Pancreas (tissue), 10 donors: Measurements from ENCODE around the gene CDC37L1. TPM values are rescaled to one million over a fixed set of nuclear protein-coding genes. Genes with fewer than 3 reads are reported as not detected.

Source experiments
- ATAC-seq, 4 donors: fragments of 200-7000 bp; cut with Tn5 transposase; one replicate each; pipeline versions ENCODE4 v1.8.0 to v1.9.1; 2020; ENCODE audit warnings: mild to moderate bottlenecking in 4 of 4, moderate library complexity in 4 of 4
- DNase-seq, 6 donors: peaks; one replicate each; pipeline ENCODE4 v3.0.0-alpha.2; 2020
- FAIRE-seq: peaks from 2 replicates; lab custom pipeline; 2012; peaks lifted over from hg19 to GRCh38; lab: Jason Lieb, UNC
- H3K27ac ChIP-seq, 4 donors: fragments of 200-600 bp; sonication (generic); 1 replicate in 3 of 4; 2 replicates in 1 of 4; pipeline versions ENCODE4 v1.5.0 to v1.8.0; 2020
- H3K27me3 ChIP-seq, 4 donors: fragments of 200-600 bp; one replicate each; pipeline ENCODE4 v1.8.0; 2021
- H3K36me3 ChIP-seq, 3 donors: fragments of 200-600 bp; sonication (generic) in 1 of 3; one replicate each; pipeline versions ENCODE4 v1.5.0 to v1.8.0; 2020 to 2021
- H3K4me1 ChIP-seq, 3 donors: fragments of 200-600 bp; one replicate each; pipeline ENCODE4 v1.8.0; 2021
- H3K4me3 ChIP-seq, 4 donors: fragments of 200-600 bp; sonication (generic) in 2 of 4; one replicate each; pipeline versions ENCODE4 v1.5.0 to v1.8.0; 2020 to 2021
- H3K9me3 ChIP-seq, 4 donors: fragments of 200-600 bp; one replicate each; pipeline ENCODE4 v1.8.0; 2021
- CTCF ChIP-seq, 4 donors: fragments of 200-600 bp; sonication (generic) in 3 of 4; IDR thresholded peaks; one replicate each; pipeline versions ENCODE4 v1.5.0 to v1.8.0; 2021; ENCODE audit warnings: antibody characterized with exemption in 4 of 4
- WGBS, 2 donors: extraction: QIAGEN DNeasy Blood & Tissue Kit; methylation state at CpG; one replicate each; pipeline ENCODE4 v1.1.7; 2013; 5-methylcytosine and 5-hydroxymethylcytosine counted together
- intact Hi-C, 3 donors: fragments of 100-400 bp; cut with DNase I; formaldehyde crosslinking; loops; one replicate each; pipeline versions ENCODE4 v1.11.1 to v1.14.2; 2022
- polyA plus RNA-seq, 2 donors: library from polyadenylated mRNA; stranded (reverse); fragments of 200-250 nt; gene quantifications; one replicate each; pipeline ENCODE4 v1.2.3, GENCODE V29; 2013
- total RNA-seq, 6 donors: library from RNA; stranded (reverse); fragmentation: NEBNext Ultra II Directional in 4 of 6; extraction: Animal tissue kit (Norgen Biotek cat#: 25700) in 4 of 6; gene quantifications; one replicate each; pipeline versions ENCODE4 v1.2.1 to v1.2.4, GENCODE V29; 2021 to 2023
- donor health status: healthy with polysubstance abuse.
- donor health status: DM: no; HTN: no; CAD: no; lungs with moderate emphysema.
- donor health status: DM: no; HTN: no; CAD: no.
- donor health status: control.
- donor health status: control.
- donor health status: Bipolar disorder and iron deficiency.
- donor health status: DM: yes; HTN: yes; CAD: no.
- donor health status: DM: no; HTN: no; CAD: no.
- donor health status: DM: no; HTN: no; CAD: no.
- donor health status: DM: yes; HTN: yes; CAD: no.

Gene CDC37L1
- total and polyA plus RNA-seq, 8 donors, result 5.4 to 13.4 (median 11.0) TPM

- TF ChIP-seq CTCF (IDR thresholded peaks at IDR 0.05), result no peak
- Histone ChIP-seq H3K9me3 (no peaks in the 10 kb centered on the region), H3K27me3 (no peaks in the 10 kb centered on the region), H3K36me3 (peaks cover 0 to 46% (median 18%) of the 10 kb centered on the region in 3 donors), H3K27ac (no peak overlapping the region), H3K4me3 (no peak overlapping the region), H3K4me1 (no peaks in the 10 kb centered on the region)
- no peak for DNase-seq
- intact Hi-C loops, result no loop called here
- ATAC-seq, result no peak
- no peak for FAIRE-seq
- 92% methylated on average over 9 of the region's 9 CpGs for WGBS, 2 donors
Observed at GRCh38 chr9:4714266-4715016, 35.1 kb downstream of the CDC37L1 start.

GRCh38 chr9:4716163-4716562, 36.8 kb downstream of the CDC37L1 start:
- 88 to 93% methylated on average over 1 of the region's 1 CpG for WGBS, 2 donors
- intact Hi-C loops, result no loop called here
- no peak for TF ChIP-seq CTCF (IDR thresholded peaks at IDR 0.05)
- Histone ChIP-seq H3K27ac (no peak overlapping the region), H3K36me3 (peaks cover 0 to 47% (median 18%) of the 10 kb centered on the region in 3 donors), H3K27me3 (no peaks in the 10 kb centered on the region), H3K4me1 (no peaks in the 10 kb centered on the region), H3K4me3 (no peak overlapping the region), H3K9me3 (no peaks in the 10 kb centered on the region)
- FAIRE-seq, result no peak
- ATAC-seq, result no peak
- no peak for DNase-seq

GRCh38 chr9:4717815-4718214, 38.4 kb downstream of the CDC37L1 start:
- no peak for DNase-seq
- no peak for FAIRE-seq
- Histone ChIP-seq H3K27ac (no peak overlapping the region), H3K9me3 (no peaks in the 10 kb centered on the region), H3K27me3 (no peaks in the 10 kb centered on the region), H3K36me3 (peaks cover 0 to 55% (median 18%) of the 10 kb centered on the region in 3 donors), H3K4me1 (no peaks in the 10 kb centered on the region), H3K4me3 (no peak overlapping the region)
- no peak for ATAC-seq
- WGBS, 2 donors, result 92 to 93% methylated on average over 4 of the region's 4 CpGs
- no peak for TF ChIP-seq CTCF (IDR thresholded peaks at IDR 0.05)
- intact Hi-C loops, result no loop called here

GRCh38 chr9:4718911-4719310, 39.5 kb downstream of the CDC37L1 start:
- Histone ChIP-seq H3K9me3 (no peaks in the 10 kb centered on the region), H3K27me3 (no peaks in the 10 kb centered on the region), H3K27ac (no peak overlapping the region), H3K4me3 (no peak overlapping the region), H3K36me3 (peaks cover 0 to 57% (median 15%) of the 10 kb centered on the region in 3 donors), H3K4me1 (no peaks in the 10 kb centered on the region)
- TF ChIP-seq CTCF (IDR thresholded peaks at IDR 0.05), result no peak
- no peak for DNase-seq
- no peak for ATAC-seq
- WGBS, 2 donors, result 87% methylated on average over 6 of the region's 6 CpGs
- no peak for FAIRE-seq
- intact Hi-C loops, result no loop called here

GRCh38 chr9:4721736-4722135, 42.4 kb downstream of the CDC37L1 start:
- ATAC-seq (no peak), DNase-seq (no peak), FAIRE-seq (no peak)
- intact Hi-C loops, result no loop called here
- Histone ChIP-seq H3K9me3 (no peaks in the 10 kb centered on the region), H3K27ac (no peak overlapping the region), H3K4me3 (no peak overlapping the region), H3K36me3 (peaks cover 0 to 45% (median 15%) of the 10 kb centered on the region in 3 donors), H3K4me1 (no peaks in the 10 kb centered on the region), H3K27me3 (no peaks in the 10 kb centered on the region)
- TF ChIP-seq CTCF (IDR thresholded peaks at IDR 0.05), result no peak
- WGBS, 2 donors, result 98% methylated on average over 4 of the region's 4 CpGs
